ENCODE data around the gene PIM1.

The PIM1 gene

DNA sequence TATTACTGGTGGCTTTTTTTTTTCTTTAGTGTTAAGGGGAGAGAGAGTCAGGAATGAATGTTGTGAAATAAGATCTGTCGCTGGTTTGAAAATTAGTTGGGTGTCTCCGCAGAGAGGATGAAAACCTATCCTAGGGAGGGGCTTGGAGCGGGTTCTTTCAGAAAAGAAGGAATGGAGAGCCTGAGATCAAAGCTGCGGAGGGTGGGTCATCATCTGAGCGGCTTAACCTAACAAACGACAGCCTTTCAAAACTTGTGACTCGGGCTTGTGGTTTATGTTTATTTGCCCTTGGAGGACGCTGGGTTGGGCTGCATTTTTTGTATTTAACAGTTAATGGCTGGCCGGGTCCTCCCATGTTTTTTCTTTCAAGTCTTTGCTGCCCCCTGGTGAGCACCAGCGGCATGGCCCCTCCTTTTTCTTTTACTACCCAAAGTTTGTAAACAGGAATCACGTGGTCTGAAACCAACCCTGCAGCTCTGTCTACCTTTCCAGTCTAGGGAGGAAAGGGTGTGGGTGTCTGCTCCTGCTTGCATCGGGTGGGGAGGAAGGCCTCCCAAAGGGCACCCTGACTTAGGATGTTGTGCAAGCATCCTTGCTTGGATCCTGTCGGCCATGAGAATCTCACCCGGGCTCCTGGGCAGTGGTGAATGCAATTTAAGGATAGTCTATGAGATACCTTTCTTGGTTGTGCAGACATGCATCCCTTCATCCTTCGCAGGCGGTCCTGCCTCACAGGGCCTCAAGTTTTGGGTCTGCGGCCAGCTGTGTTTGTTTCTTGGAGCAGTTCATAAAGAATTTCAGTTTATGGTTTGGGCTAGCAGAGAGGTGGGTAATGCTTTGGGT is 2.2 kb downstream of the PIM1 start:
- Mint-ChIP-seq H3K9me3 (no peaks in the 10 kb centered on the region), H3K4me3 (peak overlapping the region; percentile 83 to 92 (median 90)), H3K27ac (peak overlapping the region; percentile 59 to 92 (median 84)), H3K27me3 (ENCODE audit: low read depth) (no peaks in the 10 kb centered on the region), H3K4me1 (peaks cover 46% of the 10 kb centered on the region), H3K36me3 (ENCODE audit: low read depth) (peaks cover 25% of the 10 kb centered on the region)
- TF ChIP-seq, protein P1, sequence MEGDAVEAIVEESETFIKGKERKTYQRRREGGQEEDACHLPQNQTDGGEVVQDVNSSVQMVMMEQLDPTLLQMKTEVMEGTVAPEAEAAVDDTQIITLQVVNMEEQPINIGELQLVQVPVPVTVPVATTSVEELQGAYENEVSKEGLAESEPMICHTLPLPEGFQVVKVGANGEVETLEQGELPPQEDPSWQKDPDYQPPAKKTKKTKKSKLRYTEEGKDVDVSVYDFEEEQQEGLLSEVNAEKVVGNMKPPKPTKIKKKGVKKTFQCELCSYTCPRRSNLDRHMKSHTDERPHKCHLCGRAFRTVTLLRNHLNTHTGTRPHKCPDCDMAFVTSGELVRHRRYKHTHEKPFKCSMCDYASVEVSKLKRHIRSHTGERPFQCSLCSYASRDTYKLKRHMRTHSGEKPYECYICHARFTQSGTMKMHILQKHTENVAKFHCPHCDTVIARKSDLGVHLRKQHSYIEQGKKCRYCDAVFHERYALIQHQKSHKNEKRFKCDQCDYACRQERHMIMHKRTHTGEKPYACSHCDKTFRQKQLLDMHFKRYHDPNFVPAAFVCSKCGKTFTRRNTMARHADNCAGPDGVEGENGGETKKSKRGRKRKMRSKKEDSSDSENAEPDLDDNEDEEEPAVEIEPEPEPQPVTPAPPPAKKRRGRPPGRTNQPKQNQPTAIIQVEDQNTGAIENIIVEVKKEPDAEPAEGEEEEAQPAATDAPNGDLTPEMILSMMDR (IDR thresholded peaks at IDR 0.05; ENCODE audit: unreplicated experiment in 3 of 3) = peak; percentile 93 to 97 (median 94)

DNA sequence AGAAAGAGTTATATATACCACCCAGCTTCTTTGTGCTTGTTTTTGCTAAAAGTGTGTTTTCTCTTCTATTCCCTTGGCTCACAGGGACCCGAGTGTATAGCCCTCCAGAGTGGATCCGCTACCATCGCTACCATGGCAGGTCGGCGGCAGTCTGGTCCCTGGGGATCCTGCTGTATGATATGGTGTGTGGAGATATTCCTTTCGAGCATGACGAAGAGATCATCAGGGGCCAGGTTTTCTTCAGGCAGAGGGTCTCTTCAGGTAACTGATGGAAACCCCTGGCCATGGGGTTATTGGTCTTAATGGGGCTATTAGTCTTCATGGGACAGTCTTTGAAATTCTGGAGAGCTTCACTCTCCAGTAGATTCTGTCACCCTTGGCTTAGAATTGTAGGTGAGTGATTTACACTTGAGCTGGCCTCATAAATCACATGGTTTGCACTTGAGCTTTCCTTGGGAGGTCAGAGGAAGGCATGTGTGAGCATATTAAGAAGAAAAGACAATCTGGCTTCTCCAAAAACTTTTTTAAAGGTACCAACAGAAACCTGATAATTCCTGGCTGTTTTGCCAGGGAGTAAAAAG is 3.0 kb downstream of the PIM1 start:
- Mint-ChIP-seq H3K36me3 (ENCODE audit: low read depth) (peaks cover 25% of the 10 kb centered on the region), H3K4me3 (peak overlapping the region; percentile 26 to 74 (median 47)), H3K27ac (no peak overlapping the region), H3K9me3 (no peaks in the 10 kb centered on the region), H3K27me3 (ENCODE audit: low read depth) (no peaks in the 10 kb centered on the region), H3K4me1 (peaks cover 44% of the 10 kb centered on the region)
- TF ChIP-seq, protein P1 (IDR thresholded peaks at IDR 0.05; ENCODE audit: unreplicated experiment in 3 of 3) = no peak

DNA sequence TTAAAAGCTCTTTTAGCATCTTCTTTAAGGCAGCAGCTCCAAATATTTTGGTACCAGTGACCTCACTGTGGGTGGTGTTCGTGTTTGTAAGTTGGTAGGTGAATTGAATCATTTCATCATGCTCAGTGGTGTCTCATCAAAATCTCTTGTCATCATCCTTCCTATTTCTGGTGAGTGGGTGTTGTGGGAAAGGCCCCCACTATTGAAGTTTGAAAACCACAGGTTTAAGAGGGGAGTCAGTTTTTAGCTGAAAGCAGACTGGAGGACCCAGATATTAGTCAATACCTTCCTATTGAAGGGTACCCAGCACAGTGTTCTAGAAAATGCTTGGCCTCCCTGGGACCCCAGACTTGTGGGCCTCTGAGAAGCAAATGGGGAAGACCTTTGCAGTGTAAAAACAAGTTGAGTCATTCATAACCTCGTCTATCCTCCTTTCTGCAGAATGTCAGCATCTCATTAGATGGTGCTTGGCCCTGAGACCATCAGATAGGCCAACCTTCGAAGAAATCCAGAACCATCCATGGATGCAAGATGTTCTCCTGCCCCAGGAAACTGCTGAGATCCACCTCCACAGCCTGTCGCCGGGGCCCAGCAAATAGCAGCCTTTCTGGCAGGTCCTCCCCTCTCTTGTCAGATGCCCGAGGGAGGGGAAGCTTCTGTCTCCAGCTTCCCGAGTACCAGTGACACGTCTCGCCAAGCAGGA is 3.7 kb downstream of the PIM1 start:
- H3K27me3 Mint-ChIP-seq (ENCODE audit: low read depth) = no peaks in the 10 kb centered on the region
- H3K27ac Mint-ChIP-seq = no peak overlapping the region
- H3K4me3 Mint-ChIP-seq = peak overlapping the region; percentile 7 to 74 (median 47)
- TF ChIP-seq, protein P1 (IDR thresholded peaks at IDR 0.05; ENCODE audit: unreplicated experiment in 3 of 3) = no peak
- H3K4me1 Mint-ChIP-seq = peaks cover 37% of the 10 kb centered on the region
- H3K9me3 Mint-ChIP-seq = no peaks in the 10 kb centered on the region
- H3K36me3 Mint-ChIP-seq (ENCODE audit: low read depth) = peaks cover 25% of the 10 kb centered on the region

- Mint-ChIP-seq H3K4me3 (peak overlapping the region in 1 of 3 experiments; percentile 61), H3K27ac (no peak overlapping the region), H3K9me3 (no peaks in the 10 kb centered on the region), H3K36me3 (ENCODE audit: low read depth) (peaks cover 25% of the 10 kb centered on the region), H3K4me1 (peaks cover 32% of the 10 kb centered on the region), H3K27me3 (ENCODE audit: low read depth) (no peaks in the 10 kb centered on the region)
- TF ChIP-seq, protein P1 (IDR thresholded peaks at IDR 0.05; ENCODE audit: unreplicated experiment in 3 of 3) = no peak
Observed at GRCh38 chr6:37174196-37174514, 4.2 kb downstream of the PIM1 start.

GRCh38 chr6:37174515-37175331 is 4.8 kb downstream of the PIM1 start:
- Mint-ChIP-seq H3K27ac (no peak overlapping the region), H3K4me1 (peaks cover 31% of the 10 kb centered on the region), H3K9me3 (no peaks in the 10 kb centered on the region), H3K36me3 (ENCODE audit: low read depth) (peaks cover 25% of the 10 kb centered on the region), H3K4me3 (peak overlapping the region; percentile 7 to 61 (median 33)), H3K27me3 (ENCODE audit: low read depth) (no peaks in the 10 kb centered on the region)
- TF ChIP-seq, protein P1 (IDR thresholded peaks at IDR 0.05; ENCODE audit: unreplicated experiment in 3 of 3) = no peak

All from nephron (organoid).